Measurements from ENCODE around the gene AUTS2.

DNA sequence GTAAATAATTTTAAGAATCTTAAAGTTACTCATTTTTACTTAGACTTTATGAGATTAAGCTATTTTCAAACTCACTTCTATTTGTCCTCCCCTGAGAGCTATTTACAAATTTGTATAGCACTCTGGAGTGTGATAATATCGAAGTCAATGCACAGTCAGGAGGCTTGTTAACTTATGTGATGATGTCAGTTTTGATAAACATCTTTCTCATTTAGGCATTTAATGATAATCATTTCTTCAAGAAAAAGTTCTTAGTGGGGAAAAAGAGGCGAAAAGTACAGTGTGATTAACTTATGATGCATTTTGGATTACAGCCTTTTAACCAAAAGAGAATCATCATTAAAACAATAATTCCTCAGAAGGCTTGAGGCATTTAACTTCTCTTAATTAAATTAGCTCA, 468.6 kb downstream of the AUTS2 start:
- TF ChIP-seq RAD21 (conservative IDR thresholded peaks at IDR 0.05) (no peak), POLR2AphosphoS5 (IDR thresholded peaks at IDR 0.05) (no peak), EZH2 (IDR thresholded peaks at IDR 0.05; ENCODE audit: borderline replicate concordance, insufficient read depth, low read length, poor library complexity, severe bottlenecking) (no peak)
- TF ChIP-seq, protein P1, sequence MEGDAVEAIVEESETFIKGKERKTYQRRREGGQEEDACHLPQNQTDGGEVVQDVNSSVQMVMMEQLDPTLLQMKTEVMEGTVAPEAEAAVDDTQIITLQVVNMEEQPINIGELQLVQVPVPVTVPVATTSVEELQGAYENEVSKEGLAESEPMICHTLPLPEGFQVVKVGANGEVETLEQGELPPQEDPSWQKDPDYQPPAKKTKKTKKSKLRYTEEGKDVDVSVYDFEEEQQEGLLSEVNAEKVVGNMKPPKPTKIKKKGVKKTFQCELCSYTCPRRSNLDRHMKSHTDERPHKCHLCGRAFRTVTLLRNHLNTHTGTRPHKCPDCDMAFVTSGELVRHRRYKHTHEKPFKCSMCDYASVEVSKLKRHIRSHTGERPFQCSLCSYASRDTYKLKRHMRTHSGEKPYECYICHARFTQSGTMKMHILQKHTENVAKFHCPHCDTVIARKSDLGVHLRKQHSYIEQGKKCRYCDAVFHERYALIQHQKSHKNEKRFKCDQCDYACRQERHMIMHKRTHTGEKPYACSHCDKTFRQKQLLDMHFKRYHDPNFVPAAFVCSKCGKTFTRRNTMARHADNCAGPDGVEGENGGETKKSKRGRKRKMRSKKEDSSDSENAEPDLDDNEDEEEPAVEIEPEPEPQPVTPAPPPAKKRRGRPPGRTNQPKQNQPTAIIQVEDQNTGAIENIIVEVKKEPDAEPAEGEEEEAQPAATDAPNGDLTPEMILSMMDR (IDR thresholded peaks at IDR 0.05; ENCODE audit: poor library complexity, severe bottlenecking): no peak
